IPS DF 19.7 (cell line): Measurements from ENCODE around the gene GDF9.

Source experiments
- DNase-seq: peaks from one replicate; pipeline ENCODE4 v3.0.0-alpha.2; 2013; ENCODE audit warnings: low read depth, low spot score

The GDF9 gene

GRCh38 chr5:132866342-132867045, at the start of gene GDF9, which contains the start of gene UQCRQ:
TSS of gene GDF9 (minus strand) at chr5:132866469. CDS start at chr5:132864533, 1,936 bp downstream.
TSS of gene UQCRQ (plus strand) at chr5:132866642. CDS start at chr5:132866882, 240 bp downstream.
- DNase-seq: peak; percentile 100

GRCh38 chr5:132915681-132916080, 49.4 kb upstream of the GDF9 start:
- DNase-seq: no peak

- DNase-seq: no peak
These were observed 43.4 kb upstream of the GDF9 start for GRCh38 chr5:132909702-132910101.

GRCh38 chr5:132907161-132907560, 40.9 kb upstream of the GDF9 start:
- DNase-seq: no peak

GRCh38 chr5:132905938-132906337, 39.7 kb upstream of the GDF9 start:
- no peak for DNase-seq

GRCh38 chr5:132901730-132902129, 35.5 kb upstream of the GDF9 start:
- no peak for DNase-seq

- DNase-seq: no peak
These were observed 34.8 kb upstream of the GDF9 start for GRCh38 chr5:132901036-132901435.

- DNase-seq: no peak
These were observed 31.8 kb upstream of the GDF9 start for GRCh38 chr5:132898094-132898493.

GRCh38 chr5:132896685-132897084, 30.4 kb upstream of the GDF9 start:
- DNase-seq: no peak

- no peak for DNase-seq
These were observed 29.5 kb upstream of the GDF9 start for GRCh38 chr5:132895719-132896305.

GRCh38 chr5:132890817-132891216, 24.5 kb upstream of the GDF9 start:
- no peak for DNase-seq

- DNase-seq: no peak
These were observed 23.2 kb upstream of the GDF9 start for GRCh38 chr5:132889501-132889900.

GRCh38 chr5:132887283-132887682, 21.0 kb upstream of the GDF9 start:
- no peak for DNase-seq

GRCh38 chr5:132886064-132886823, 20.0 kb upstream of the GDF9 start:
- DNase-seq: no peak

GRCh38 chr5:132884548-132884947, 18.3 kb upstream of the GDF9 start:
- DNase-seq: no peak

GRCh38 chr5:132883261-132883834, 17.1 kb upstream of the GDF9 start:
- DNase-seq: peak; percentile 12

- no peak for DNase-seq
These were observed 11.7 kb upstream of the GDF9 start for GRCh38 chr5:132877938-132878337.

- DNase-seq: no peak
These were observed 11.2 kb upstream of the GDF9 start for GRCh38 chr5:132877466-132877865.

- DNase-seq: no peak
These were observed 9.9 kb upstream of the GDF9 start for GRCh38 chr5:132876020-132876759.

GRCh38 chr5:132873930-132874271, 7.6 kb upstream of the GDF9 start:
- DNase-seq: no peak

GRCh38 chr5:132873119-132873929, 7.1 kb upstream of the GDF9 start, which contains the start of gene LEAP2:
TSS of gene LEAP2 (plus strand) at chr5:132873668. CDS start at chr5:132873695, 27 bp downstream.
- no peak for DNase-seq
